SK-N-SH (cell line): ENCODE data around the gene CELF4.

ENCODE experiments used
- CTCF ChIP-seq: fragments of 200-600 bp; sonication (generic); IDR thresholded peaks from 2 replicates; pipeline ENCODE4 v1.6.1; 2017; ENCODE audit warnings: antibody characterized with exemption, mild to moderate bottlenecking, moderate library complexity
- FOXJ3 ChIP-seq: sonication (generic); formaldehyde crosslinking; IDR thresholded peaks from 2 replicates; pipeline ENCODE4 v1.5.1; 2020; ENCODE audit warnings: mild to moderate bottlenecking, missing genetic modification reagents
- GABPA ChIP-seq: IDR thresholded peaks from 2 replicates; pipeline ENCODE4 v1.4.0; 2012; ENCODE audit warnings: low read depth, mild to moderate bottlenecking
- SMC3 ChIP-seq: IDR thresholded peaks from 2 replicates; pipeline ENCODE4 v1.6.1; 2012; ENCODE audit warnings: low read depth, low read length, improper control_type of control experiment
- TCF12 ChIP-seq: IDR thresholded peaks from 2 replicates; pipeline ENCODE4 v1.4.0; 2012
- TEAD4 ChIP-seq: IDR thresholded peaks from 2 replicates; pipeline ENCODE4 v1.4.0; 2012; ENCODE audit warnings: mild to moderate bottlenecking, borderline replicate concordance; ENCODE audit not compliant: insufficient read depth
- TF ChIP-seq, protein P1 (sequence below): IDR thresholded peaks from 2 replicates; pipeline ENCODE4 v1.4.0; 2012; ENCODE audit warnings: low read depth

DNA sequence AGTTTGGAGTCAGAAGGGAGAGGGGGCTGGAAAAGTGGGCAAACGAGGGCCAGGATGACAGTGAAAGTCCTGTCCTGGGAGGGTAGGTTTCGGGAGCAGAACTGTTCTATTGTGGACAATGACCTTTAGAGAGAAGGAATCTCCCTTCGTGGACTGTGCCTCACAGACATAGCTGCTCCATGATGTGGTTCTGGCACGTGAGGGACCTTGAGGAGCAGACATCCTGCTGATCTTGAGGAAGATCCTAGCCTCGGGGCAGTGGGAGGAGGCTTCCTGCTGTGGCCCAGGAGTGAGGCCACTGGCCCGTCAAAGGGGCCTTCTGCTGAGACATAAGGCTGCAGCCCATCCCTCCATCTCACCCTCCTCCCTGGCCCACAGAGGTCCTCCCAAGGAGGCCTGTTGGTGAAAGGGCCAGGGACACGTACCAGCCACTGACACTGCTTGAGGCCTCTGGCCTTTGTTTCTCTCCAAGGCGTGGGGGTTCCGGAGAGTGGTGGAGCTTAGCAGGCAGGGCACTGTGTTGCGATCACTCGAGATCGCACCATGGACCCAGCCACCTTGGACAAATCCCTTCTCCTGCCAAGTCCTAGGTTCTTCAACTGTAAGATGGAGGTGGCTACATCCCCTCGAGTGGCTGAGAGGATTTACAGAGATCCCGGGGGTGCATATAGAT, 167.2 kb downstream of the CELF4 start:
- TF ChIP-seq, protein P1, sequence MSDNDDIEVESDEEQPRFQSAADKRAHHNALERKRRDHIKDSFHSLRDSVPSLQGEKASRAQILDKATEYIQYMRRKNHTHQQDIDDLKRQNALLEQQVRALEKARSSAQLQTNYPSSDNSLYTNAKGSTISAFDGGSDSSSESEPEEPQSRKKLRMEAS, result no peak
- TF ChIP-seq CTCF, result no peak
- no peak for TF ChIP-seq FOXJ3 (CRISPR knock-in tag)
- TF ChIP-seq SMC3, result no peak
- no peak for TF ChIP-seq GABPA
- no peak for TF ChIP-seq TCF12
- TF ChIP-seq TEAD4, result no peak
